Adrenal gland (tissue), 5 donors: ENCODE data around the gene FDXACB1.

Experiments
- CTCF ChIP-seq, 6 experiments: fragments of 450-650 bp in 4 of 6; fragments of 200-600 bp in 2 of 6; sonication (generic) in 1 of 6; IDR thresholded peaks; 1 replicate in 5 of 6; 2 replicates in 1 of 6; pipeline versions ENCODE4 v1.5.1 to v1.8.0; 2016 to 2021; ENCODE audit warnings: antibody characterized with exemption in 6 of 6, mild to moderate bottlenecking in 2 of 6, moderate library complexity in 1 of 6
- POLR2A ChIP-seq, 2 donors: fragments of 450-650 bp; IDR thresholded peaks; one replicate each; pipeline ENCODE4 v1.6.1; 2017; ENCODE audit warnings: antibody characterized with exemption in 2 of 2, mild to moderate bottlenecking in 2 of 2, moderate library complexity in 1 of 2
- donor health status: DM: no; HTN: no; CAD: no.

- TF ChIP-seq CTCF (IDR thresholded peaks at IDR 0.05) (no peak), POLR2A (IDR thresholded peaks at IDR 0.05) (no peak)
These were observed 33.6 kb upstream of the FDXACB1 start, which contains the start of gene HSPB2 for GRCh38 chr11:111912535-111912934.
